Dermis blood vessel endothelial cell (primary cell): Measurements from ENCODE around the gene LPAR5. TPM values are rescaled to one million over a fixed set of nuclear protein-coding genes. Genes with fewer than 3 reads are reported as not detected.
A peak's percentile ranks its signal among the peaks of the same experiment; 100 is the strongest.

Experiments used
- DNase-seq: peaks from one replicate; pipeline ENCODE4 v3.0.0; 2010
- total RNA-seq: library from RNA; depleted of rRNA; stranded (reverse); fragments of >200 nt; gene quantifications from 2 replicates; pipeline ENCODE4 v1.2.3, GENCODE V29; 2014

Gene LPAR5
- total RNA-seq, 1 donor from 2014 or later: not detected

DNA sequence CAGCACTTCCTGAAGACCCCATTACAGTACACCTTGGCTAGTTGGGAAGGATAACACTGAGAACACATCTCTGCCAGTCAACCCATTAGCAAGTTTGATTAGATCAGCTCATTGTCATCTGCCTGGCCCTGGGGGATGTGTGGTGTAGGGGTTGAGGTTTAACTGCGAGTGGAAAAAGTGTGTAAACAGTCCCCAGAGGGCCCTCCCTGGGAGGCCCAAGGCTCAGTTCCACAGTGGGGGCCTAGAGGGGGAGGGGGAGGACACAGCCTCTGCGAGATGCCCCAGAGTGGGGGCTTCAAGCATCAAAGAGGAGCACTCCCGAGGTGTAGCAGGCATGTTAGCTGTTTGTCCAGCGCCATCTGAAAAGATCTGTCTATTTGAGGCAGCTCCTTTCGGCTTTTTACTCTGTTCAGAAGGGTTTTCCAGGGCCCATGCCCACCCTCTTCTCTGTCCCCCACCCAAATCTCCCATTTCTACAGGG is 344 bp downstream of the LPAR5 start:
- no peak for DNase-seq

DNA sequence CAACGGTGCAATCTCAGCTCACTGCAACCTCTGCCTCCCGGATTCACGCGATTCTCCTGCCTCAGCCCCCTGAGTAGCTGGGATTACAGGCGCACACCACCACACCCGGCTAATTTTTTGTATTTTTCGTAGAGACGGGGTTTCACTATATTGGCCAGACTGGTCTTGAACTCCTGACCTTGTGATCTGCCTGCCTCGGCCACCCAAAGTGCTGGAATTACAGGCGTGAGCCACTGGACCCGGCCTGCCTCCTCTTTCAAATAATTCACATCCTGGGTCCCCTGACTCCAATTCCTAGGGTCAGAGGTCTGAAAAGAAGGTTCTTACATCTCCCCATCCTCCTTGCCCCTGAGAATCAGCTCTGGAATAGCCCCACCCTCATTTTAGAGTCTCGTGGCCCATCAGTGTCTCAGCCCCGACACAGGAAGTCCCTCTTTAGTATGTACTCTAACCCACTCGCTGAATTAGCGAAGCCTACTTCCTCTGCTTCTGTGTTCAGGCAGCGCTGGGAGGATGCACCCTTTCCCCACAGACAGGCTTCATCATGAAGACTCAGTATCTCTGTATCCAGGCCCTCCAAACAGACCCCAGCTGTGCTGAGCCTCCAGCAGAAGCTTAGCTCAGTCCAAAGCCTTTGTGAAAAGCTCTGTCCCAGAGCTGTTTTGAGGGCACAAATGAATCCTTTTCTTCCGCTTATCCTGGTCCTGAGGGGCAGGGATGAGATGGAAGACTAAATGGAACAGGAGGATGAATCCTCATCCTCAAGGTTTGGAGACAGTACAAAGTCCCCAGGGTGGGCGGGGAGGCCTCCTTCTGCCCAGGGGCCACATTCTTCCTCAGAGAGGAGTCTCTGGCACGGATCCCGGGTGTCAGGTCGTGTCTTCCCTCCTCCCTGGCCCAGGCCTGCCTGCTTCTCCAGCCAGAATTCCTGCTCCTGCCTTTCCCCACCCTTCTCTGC is 3.5 kb downstream of the LPAR5 start:
- no peak for DNase-seq

DNA sequence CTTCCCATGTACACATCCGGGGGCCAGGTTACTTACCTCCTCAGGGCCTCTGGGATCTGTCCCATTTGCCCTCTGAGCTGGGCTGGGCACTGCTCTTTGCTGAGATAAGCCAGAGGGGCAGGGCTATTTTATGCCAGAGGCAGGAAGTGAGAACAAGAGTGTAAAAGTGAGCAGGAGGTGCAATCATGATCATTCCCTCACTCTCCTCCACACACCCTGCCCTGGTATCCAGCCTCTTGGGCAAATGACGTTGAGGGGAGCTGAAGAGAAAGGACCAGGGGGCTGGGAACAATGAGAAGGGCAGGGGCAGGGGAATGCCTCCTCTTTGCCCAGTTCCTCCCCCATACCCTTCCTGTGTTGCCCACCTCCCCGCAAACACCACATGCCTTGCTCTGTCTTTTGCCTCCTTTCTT is 4.2 kb downstream of the LPAR5 start:
- no peak for DNase-seq

DNA sequence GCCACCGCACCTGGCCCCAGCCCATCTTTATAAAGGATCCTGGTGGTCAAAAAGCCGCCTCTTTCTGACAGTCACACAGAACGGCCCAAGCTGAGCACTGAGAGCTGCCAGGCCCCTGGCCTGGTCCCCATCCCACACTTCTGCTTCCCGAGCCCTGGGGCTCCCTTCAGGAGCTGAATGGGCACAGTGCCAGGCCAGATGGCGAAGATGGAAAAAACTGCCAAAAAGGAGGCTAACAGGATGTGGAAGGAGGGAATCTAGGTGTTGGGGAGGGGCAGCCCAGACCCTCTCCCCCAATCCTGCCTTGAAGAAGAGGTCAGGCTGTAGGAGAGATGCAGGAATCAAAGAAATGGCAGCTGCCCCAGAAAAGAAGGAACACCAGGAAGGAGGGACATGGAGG is 5.0 kb downstream of the LPAR5 start:
- no peak for DNase-seq

DNA sequence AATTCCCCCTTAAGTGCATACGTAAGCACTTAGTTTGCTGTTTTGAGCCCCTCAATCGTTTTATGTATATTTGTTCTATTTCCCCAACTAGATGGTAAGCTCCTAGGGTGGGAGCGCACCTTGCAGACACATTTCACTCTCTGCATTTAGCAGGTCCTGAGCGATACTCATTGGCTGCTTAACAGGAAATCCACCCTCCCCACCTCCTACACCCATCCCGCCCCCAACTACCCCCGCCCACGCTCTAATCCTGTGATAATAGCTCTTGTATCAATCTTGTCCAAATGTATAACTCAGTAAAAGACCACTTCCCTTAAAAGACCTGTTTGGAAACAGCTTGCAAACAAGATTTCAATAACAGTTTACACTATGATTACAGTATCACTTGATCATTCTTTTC is 8.1 kb downstream of the LPAR5 start:
- no peak for DNase-seq

DNA sequence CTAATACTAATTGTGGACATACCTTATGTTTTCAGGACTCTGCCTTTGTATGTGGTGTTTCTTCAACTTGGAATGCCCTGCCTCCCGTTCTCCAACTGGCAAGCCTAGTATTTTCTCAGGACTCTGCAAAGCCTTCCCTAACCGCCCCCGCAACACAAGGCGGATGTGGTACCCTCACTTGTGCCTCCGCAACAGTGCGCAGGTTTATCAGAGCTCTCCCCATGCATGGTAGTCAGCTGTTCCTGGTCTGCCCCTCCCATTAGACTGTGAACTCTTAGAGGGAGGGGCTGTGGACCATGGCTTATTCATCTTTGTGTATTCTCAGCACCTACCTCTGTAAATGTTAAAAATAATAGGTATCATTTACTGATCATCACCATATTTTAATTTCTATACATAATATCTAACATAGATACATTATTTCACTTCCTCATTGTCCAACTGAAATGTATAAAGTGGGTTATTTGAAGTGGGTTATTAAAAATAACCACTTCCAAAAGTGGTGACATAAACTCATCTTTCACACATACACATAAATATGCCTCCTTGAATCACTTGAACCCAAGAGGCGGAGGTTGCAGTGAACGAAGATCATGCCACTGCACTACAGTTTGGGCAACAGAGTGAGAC is 9.0 kb downstream of the LPAR5 start:
- DNase-seq: no peak

DNA sequence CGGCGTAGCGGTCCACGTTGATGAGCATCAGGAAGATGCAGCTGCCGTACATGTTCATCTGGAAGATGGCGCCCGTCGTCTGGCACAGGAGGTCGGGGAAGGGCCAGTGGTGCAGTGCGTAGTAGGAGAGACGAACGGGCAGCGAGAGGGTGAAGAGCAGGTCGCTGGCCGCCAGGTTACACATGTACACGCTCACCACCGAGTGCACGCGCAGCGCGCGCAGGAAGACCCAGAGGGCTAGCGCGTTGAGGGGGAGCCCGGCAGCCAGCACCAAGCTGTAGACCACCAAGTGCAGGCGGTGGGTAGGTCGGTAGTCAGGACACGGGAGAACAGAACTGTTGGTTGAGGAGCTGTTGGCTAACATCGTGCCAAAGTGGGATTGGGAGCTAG is 14.9 kb downstream of the LPAR5 start:
- DNase-seq: no peak

DNA sequence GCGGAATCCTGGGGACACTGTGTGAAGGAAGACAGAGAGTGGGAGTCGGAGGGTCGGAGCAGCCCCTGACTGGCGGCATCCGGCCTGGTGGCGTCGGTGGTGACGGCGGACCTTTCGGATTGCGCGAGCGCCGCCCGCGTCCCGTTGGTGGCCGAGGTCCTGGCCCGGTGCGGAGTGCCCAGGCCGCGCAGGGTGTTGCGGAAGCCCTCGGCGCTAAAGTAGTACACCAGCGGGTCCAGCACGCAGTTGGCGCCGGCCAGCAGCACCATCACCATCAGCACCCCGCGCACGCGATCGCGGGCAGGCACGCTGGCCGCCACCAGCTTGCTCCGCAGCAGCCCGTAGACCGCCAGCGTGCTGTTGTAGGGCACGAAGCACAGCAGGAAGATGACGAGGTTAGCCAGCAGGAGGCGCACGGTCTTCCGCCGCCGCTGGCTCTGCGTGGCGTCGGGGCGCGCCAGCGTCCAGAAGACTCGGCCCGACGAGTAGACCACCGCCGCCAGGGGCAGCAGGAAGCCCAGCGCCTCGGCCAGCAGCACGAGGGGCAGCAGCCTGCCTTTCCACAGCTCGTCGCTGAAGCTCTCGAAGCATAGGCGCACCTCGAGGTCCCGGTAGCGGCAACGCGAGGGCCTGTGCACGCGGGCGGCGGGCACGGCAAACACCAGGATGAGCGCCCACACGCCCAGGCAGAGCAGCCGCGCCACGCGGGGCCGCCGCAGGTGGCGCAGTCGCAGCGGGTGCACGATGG is 15.4 kb downstream of the LPAR5 start:
- DNase-seq: peak; percentile 89

DNA sequence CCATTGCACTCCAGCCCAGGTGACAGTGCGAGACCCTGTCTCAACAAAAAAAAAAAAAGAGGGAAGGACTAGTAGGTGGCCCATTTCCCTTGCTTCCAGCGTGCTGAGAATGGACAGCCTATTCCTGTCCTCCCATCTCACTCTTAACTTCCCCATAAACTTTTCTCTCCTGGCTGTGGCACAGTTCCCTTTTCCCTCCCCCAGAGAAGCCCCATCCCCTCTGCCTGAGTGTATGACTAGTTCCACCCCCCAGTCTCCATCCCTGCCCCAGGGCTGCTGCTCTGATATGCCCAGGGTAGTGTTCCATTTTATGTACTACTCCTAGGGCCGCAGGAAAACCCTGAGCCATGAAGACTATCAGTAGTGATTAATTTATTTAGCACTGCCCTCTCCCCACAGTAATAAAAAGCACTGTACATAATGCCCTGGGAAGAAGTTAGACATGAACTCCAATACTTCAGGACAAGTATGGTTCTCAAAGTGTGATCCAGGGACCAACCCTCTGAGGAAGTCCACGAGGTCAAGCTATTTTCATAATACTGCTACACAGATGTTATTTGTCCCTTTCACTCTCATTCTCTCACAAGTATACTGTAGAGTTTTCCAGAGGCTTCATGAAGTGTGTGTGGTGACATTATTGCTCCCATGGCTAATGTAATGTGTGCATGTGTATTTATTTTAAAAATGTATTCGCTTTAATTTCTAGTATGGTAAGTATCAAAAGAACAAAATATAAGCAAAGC is 17.1 kb downstream of the LPAR5 start:
- DNase-seq: no peak

DNA sequence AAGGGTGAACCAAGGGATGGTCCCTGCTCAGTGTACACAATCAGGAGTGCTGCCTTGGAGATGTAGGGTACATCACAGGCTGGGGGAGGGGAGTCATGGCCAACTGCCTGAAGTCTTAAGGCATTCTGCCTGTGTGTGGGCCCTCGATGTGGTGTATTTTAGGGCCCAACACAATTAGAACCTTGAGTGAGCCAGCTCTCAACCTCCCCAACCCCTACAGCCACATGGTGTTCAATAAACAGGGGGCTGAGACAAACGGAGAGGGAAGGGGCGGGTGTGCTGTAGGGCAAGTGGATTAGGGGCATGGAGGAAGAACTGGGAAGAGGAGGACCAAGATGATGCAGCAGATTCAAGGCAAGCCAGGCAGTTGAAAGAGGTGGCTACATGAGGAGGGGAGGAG is 20.0 kb downstream of the LPAR5 start:
- DNase-seq: no peak

DNA sequence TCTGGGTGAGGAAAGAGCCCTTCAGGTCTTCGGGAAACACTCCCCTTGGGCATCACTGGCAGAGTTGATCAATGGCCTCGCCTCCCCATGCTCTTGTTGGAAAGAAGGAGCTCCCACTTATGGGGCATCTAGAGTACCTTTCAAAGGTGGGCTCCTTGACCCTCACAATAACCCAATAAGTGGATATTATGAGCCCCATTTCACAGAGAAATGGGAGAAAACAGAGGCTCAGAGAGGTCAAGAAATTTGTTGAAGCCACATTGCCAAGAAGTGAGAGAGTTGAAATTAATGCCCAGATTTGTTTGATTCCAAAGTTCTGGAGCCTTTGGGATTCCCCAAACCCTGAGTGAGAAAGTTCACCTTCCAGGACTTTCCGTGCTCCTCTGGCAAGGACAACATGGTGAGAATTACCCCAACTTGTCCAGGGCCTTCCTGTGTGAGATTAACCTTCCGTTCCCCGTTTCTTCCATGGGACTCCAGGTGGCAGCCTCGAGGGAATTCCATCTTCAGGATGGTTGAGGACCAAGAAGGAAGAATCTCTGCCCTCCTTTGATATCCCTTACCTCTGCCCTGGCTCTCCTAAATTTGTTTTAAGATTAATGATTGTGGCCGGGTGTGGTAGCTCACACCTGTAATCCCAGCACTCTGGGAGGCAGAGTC is 21.1 kb downstream of the LPAR5 start:
- DNase-seq: peak; percentile 23

DNA sequence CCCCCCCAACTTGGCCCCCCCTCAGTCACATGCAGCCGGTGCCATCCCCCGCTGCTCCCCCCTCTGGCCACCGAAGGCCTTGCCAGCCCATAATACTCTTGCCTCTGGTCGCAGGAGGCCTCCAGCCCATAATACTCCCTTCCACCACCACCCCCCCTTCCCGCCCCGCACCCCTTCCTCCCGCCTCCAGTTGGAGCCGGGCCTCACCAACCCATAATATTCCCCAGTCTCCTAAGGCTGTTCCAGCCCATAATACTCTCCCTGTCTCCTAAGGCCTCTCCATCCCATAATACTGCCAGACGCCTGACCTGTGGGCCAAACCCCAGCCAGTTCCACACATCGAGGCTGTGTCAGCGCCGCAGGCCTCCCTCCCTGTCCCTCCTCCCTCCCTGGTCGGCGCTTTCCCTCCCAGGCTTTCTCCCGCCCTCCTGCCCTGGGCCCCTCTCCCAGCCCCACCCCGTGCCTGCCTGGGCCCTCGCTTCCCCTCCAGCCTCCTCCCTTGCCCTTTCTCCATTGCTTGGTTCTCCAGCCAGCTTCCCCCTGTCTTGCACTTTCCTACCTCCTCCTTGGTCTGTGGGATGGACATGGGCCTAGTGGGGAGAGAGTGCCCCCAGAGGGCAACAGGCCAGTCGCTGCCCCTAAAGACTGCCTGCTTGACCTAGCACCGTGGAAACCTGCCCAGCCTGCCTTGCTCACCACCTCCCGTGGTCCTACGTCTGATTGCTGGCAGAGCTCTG is 21.8 kb downstream of the LPAR5 start:
- DNase-seq: peak; percentile 87

DNA sequence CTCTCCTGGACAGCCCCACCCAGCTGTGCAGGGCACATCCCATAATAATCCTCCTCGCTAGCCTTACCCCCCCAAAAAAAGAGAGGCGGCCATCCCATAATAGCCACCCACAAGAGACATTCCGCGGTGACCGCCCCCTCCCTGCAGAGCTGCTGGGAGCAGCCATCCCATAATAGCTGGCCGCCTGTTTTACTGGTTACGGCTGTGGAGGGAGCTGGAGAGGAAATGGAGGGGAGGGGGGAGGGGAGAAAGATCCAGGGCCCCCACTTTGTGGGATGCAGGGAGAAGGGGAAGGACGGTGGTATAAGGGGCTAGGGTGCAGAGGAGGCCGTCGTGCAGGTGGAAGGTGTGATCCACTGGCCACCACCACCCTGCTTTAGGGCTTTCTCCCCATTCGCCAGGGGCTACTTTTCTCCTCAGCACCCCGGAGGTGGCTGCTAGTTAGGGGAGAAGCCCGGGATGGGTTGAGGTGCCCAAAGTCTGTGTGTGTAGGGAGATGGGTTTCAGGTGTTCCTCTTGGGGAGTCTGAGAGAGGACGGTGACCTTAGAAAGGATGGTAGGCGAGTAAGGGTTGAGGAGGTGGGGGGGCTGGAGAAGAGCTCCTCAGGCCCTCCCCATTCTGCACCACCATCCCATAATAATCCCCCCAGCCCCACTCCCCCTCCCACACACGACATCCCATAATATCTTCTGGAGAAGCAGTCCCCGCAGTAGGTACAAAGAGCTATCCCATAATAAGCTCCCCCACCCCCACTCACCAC is 22.6 kb downstream of the LPAR5 start:
- peak; percentile 43 for DNase-seq

DNA sequence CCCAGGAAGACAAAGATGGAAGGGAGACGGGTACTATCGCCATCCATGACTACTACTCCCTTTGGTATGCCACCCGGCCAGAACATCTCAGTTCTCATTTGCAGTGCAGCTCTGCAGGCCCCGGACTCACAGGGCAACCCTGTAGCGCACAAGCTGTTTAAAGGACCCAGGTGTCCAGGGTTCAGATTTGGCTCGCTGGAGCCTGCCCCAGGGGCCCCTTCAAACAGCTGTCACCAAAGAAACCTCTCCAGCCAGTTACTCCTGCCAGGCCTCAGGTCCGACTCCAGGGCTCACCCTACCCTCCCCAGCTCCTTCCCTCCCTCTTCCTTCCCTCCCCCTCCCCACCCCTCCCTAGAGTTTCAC is 23.1 kb downstream of the LPAR5 start:
- DNase-seq: no peak

DNA sequence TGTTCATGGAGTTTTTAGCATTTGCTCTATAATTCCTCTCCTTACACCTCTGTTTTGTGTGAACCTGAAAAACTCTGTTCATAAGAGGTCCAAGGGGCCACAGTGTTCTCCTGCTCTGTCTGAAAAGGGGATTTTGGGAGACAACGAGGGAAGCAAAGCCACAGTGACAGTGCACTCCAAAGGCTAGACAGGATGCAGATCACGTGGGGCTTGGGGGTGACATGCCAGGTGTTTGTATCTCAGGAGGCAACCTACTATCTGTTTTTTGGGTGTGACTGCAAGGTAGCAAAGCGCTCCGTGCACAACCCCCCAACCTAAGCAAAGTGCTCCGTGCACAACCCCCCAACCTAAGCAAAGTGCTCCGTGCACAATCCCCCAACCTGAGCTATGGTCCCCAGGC is 23.5 kb downstream of the LPAR5 start:
- DNase-seq: no peak

DNA sequence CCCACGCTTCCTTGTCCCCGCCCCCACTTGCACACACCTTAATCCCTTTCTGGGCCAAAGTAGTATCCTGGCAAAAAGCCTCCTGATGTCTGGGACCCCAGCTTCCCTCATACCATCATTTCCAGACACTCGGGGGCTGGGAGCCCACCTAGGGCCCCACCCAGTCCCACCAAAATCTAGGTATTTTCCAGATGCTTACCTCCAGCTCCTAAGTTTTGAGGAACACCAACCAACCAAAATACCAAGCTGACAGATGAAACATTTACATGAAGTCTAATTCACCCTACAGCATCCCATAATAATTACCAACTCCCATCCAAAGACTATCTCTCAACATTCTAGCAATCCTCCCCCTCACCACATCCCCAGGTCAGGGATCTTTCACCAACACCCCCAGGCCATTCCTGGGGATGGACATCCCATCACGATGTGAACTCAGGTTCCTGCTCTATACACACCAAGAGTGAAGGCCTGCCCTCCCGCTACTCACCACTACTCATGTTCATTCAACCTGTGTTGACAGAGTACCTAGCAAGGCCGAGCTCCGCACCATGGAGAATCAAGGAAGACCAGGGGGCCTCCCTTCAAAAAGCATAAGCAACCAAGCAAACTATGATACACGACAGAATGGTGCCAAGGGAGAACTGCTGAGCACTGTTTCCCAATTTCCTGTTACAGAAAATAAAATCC is 27.0 kb downstream of the LPAR5 start:
- peak; percentile 11 for DNase-seq

DNA sequence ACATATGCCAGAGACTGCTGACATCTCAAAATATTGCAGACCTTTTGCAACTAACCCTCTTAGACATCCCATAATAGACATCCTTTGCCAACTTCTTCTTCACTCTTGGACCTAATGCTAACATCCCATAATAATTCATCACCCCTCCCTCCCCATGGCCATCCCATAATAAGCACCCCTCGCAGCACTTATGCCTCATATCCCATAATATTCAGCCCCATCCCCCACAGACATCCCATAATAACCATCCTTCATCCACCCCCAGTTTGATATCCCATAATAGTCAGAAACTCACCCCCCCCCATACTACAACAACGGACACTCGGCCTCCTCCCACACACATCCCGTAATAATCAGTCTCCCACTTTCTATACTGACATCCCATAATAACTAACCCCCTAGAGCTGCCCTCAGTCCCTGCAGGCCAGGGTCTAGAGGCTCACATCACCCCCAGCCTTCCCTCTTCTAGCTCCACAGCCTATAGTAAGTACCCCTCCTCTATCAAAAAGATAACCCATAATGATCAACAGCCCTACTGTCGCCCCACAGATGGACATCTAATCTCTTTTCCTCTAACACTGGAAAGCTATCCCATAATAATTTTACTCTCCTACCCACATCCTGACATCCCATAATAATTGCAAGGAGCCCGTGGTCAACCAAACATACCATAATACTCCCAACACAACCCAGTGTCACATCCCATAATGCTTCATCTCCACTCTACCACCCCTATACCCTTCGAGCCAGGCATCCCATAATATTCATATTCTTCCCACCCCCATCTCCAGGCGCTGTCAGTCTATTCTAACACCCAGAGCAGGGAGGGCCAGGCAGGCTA is 27.8 kb downstream of the LPAR5 start:
- peak; percentile 55 for DNase-seq

DNA sequence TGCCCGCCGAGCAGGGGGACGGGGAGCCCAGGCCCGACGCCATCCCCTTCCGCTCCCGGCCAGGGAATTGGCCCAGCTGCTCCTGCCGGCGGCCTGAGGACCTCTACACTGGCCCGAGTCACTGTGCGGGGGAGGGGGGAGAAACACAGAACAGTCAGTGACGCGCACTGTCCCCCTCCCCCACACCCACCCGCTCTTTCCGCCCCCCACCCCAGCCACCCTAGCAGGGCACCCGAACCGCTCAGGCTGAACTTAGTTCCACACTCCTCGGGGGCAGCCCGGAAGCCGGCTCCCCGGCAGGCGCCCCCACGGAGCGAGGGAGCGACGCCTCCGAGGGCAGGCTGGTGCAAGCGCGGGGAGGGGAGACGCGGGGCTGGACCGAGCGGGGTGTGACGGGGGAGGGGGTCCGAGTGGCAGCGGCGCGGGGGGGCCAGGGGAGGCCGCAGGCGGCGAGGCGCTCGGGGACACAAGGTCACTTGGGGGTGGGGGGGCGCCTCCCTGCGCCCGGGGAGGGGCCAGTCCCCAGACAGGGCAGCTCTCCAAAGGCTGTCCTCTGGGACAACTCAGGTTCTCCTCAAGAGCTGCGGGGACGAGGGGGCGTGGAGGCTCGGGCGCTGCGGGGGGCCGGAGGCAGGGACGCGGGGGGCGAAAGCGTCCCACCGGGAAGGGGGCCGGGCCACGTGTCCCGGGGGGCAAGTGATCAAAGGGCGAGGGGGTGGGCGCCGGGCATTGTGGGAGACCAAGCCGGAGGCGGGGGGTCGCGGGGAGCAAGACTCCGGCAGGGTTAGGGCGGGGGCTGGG is 29.2 kb downstream of the LPAR5 start:
- peak; percentile 68 for DNase-seq
